ENCODE results near the gene MRPL44.

Gene MRPL44

GRCh38 chr2:223970343-223971128, 13.3 kb downstream of the MRPL44 start:
- no peak overlapping the region for H3K4me3 ChIP-seq (ENCODE audit: low read depth, low read length)
- TF ChIP-seq, protein P1, sequence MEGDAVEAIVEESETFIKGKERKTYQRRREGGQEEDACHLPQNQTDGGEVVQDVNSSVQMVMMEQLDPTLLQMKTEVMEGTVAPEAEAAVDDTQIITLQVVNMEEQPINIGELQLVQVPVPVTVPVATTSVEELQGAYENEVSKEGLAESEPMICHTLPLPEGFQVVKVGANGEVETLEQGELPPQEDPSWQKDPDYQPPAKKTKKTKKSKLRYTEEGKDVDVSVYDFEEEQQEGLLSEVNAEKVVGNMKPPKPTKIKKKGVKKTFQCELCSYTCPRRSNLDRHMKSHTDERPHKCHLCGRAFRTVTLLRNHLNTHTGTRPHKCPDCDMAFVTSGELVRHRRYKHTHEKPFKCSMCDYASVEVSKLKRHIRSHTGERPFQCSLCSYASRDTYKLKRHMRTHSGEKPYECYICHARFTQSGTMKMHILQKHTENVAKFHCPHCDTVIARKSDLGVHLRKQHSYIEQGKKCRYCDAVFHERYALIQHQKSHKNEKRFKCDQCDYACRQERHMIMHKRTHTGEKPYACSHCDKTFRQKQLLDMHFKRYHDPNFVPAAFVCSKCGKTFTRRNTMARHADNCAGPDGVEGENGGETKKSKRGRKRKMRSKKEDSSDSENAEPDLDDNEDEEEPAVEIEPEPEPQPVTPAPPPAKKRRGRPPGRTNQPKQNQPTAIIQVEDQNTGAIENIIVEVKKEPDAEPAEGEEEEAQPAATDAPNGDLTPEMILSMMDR (IDR thresholded peaks at IDR 0.05; ENCODE audit: control insufficient read depth, extremely low read depth, insufficient read depth): peak; percentile 82
- no peak for DNase-seq (ENCODE audit: low read depth)

- no peak overlapping the region for H3K4me3 ChIP-seq (ENCODE audit: low read depth, low read length)
- TF ChIP-seq, protein P1 (IDR thresholded peaks at IDR 0.05; ENCODE audit: control insufficient read depth, extremely low read depth, insufficient read depth): no peak
- no peak for DNase-seq (ENCODE audit: low read depth)
Observed at GRCh38 chr2:223971731-223972130, 14.5 kb downstream of the MRPL44 start.

DNA sequence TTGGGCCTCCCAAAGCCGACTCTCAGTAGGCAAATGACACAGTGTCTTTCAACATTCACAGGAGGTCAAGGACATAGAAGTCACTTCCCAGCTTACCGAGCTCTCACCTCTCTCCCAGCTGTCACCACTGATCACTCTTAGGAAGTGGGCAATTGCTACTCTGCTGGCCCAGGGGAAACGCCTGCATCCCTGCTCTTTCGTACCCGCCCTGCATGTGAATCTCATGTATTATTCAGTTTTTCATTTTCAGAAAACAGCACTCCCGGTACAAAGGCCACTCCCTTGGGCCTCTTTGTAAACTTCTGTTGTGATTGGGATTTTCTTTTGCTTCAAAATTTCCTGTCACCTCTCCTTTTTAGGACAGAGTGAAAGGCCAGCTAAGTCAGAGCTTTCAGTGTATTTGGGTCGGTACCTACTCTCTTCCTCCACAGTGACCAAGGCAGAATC, 15.4 kb downstream of the MRPL44 start:
- TF ChIP-seq, protein P1 (IDR thresholded peaks at IDR 0.05; ENCODE audit: control insufficient read depth, extremely low read depth, insufficient read depth): no peak
- no peak overlapping the region for H3K4me3 ChIP-seq (ENCODE audit: low read depth, low read length)
- no peak for DNase-seq (ENCODE audit: low read depth)

- H3K4me3 ChIP-seq (ENCODE audit: low read depth, low read length): no peak overlapping the region
- no peak for DNase-seq (ENCODE audit: low read depth)
- TF ChIP-seq, protein P1 (IDR thresholded peaks at IDR 0.05; ENCODE audit: control insufficient read depth, extremely low read depth, insufficient read depth): no peak
Observed at GRCh38 chr2:223973606-223974005, 16.3 kb downstream of the MRPL44 start.

DNA sequence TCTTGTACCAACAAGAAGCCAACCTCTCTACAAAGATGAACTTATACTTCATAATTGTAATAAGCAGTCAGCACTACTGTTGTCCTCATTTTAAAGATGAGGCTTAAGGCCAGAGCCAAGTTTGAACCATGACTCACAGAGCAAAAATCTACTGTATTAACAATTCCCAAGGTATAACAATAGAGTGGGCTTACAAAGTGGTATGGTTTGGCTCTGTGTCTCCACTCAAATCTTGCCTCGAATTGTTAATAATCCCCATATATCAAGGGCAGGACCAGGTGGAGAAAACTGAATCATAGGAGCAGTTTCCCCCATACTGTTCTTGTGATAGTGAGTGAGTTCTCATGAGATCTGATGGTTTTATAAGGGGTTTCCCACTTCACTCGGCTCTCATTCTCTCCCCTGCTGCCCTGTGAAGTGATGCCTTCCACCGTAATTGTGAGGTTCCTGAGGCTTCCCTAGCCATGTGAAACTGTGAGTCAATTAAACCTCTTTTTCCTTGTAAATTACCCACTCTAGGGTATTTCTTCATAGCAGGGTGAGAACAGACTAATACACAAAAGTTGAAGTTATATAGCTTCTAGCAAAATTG, 19.5 kb downstream of the MRPL44 start:
- no peak for DNase-seq (ENCODE audit: low read depth)
- TF ChIP-seq, protein P1 (IDR thresholded peaks at IDR 0.05; ENCODE audit: control insufficient read depth, extremely low read depth, insufficient read depth): no peak
- no peak overlapping the region for H3K4me3 ChIP-seq (ENCODE audit: low read depth, low read length)

DNA sequence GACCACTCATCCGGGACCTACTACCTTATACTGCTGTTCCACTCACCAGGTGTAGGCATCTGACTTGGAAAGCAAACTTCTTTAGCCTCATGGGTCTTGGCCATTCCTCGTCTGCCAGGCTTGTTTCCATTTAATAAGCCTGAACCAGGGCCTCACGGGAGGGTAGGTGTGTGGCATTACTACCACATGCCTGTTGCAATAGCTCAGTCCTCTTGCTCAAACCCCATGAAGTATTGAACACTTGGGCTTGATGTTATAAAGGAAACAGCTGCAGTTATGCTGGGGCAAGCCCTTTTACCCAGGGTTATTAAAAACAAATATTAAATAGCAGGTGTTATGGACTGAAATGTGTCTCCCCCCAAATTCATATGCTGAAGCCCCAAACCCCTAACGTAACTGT, 21.2 kb downstream of the MRPL44 start:
- DNase-seq (ENCODE audit: low read depth): no peak
- TF ChIP-seq, protein P1 (IDR thresholded peaks at IDR 0.05; ENCODE audit: control insufficient read depth, extremely low read depth, insufficient read depth): no peak
- H3K4me3 ChIP-seq (ENCODE audit: low read depth, low read length): no peak overlapping the region
